GM23248 (cell line): ENCODE data around the gene MFAP4. TPM values are rescaled to one million over a fixed set of nuclear protein-coding genes. Genes with fewer than 3 reads are reported as not detected.

Experiments
- DNase-seq: peaks from one replicate; pipeline ENCODE4 v3.0.0-alpha.2; 2015
- H2AFZ ChIP-seq: fragments of 200-600 bp; sonication (generic); 2 replicates; pipeline ENCODE4 v1.6.1; 2016; ENCODE audit warnings: antibody characterized with exemption
- H3F3A ChIP-seq: fragments of 200-600 bp; sonication (generic); 2 replicates; pipeline ENCODE4 v1.6.1; 2016; ENCODE audit warnings: mild to moderate bottlenecking, antibody characterized with exemption, mixed run types; ENCODE audit not compliant: insufficient read depth
- H3K27ac ChIP-seq: fragments of 200-600 bp; sonication (generic); 2 replicates; pipeline ENCODE4 v1.5.1; 2016; ENCODE audit warnings: mild to moderate bottlenecking
- H3K27me3 ChIP-seq: fragments of 200-600 bp; sonication (generic); replicated peaks from 2 replicates; pipeline ENCODE4 v1.6.1; 2016; ENCODE audit warnings: mild to moderate bottlenecking; ENCODE audit not compliant: insufficient read depth
- H3K36me3 ChIP-seq: fragments of 200-600 bp; sonication (generic); 2 replicates; pipeline ENCODE4 v1.6.1; 2016; ENCODE audit warnings: low read depth, mild to moderate bottlenecking
- H3K4me1 ChIP-seq: fragments of 200-600 bp; sonication (generic); 2 replicates; pipeline ENCODE4 v1.6.1; 2016; ENCODE audit warnings: mild to moderate bottlenecking; ENCODE audit not compliant: insufficient read depth
- H3K4me2 ChIP-seq: fragments of 200-600 bp; sonication (generic); one replicate; pipeline ENCODE4 v1.6.1; 2016; ENCODE audit warnings: mild to moderate bottlenecking; ENCODE audit not compliant: unreplicated experiment
- H3K4me3 ChIP-seq: fragments of 200-600 bp; sonication (generic); 2 replicates; pipeline ENCODE4 v1.5.1; 2016; ENCODE audit warnings: mild to moderate bottlenecking
- H3K79me2 ChIP-seq: fragments of 200-600 bp; sonication (generic); 2 replicates; pipeline ENCODE4 v1.6.1; 2016; ENCODE audit warnings: mild to moderate bottlenecking; ENCODE audit not compliant: insufficient read depth
- H3K9ac ChIP-seq: fragments of 200-600 bp; sonication (generic); 2 replicates; pipeline ENCODE4 v1.6.1; 2016; ENCODE audit warnings: mild to moderate bottlenecking
- H3K9me2 ChIP-seq: fragments of 200-600 bp; sonication (generic); 2 replicates; pipeline ENCODE4 v1.6.1; 2016; ENCODE audit warnings: mixed run types, mild to moderate bottlenecking, moderate library complexity; ENCODE audit not compliant: insufficient read depth
- H3K9me3 ChIP-seq: fragments of 200-600 bp; sonication (generic); one replicate; pipeline ENCODE4 v1.6.1; 2017; ENCODE audit warnings: low read depth
- H4K20me1 ChIP-seq: fragments of 200-600 bp; sonication (generic); 2 replicates; pipeline ENCODE4 v1.6.0; 2016; ENCODE audit not compliant: insufficient read depth
- EZH2 ChIP-seq: fragments of 200-600 bp; sonication (generic); IDR thresholded peaks from 2 replicates; pipeline ENCODE4 v1.6.1; 2018; ENCODE audit warnings: antibody characterized with exemption, mild to moderate bottlenecking; ENCODE audit not compliant: insufficient read depth, poor library complexity, severe bottlenecking
- EZH2phosphoT487 ChIP-seq: fragments of 200-600 bp; sonication (generic); IDR thresholded peaks from 2 replicates; pipeline ENCODE4 v1.6.1; 2018; ENCODE audit warnings: antibody characterized with exemption, moderate library complexity, mild to moderate bottlenecking, low read depth; ENCODE audit not compliant: insufficient read depth
- WGBS, 2 experiments: methylation state at CpG; one replicate each; pipeline ENCODE4 v1.1.6; 2015 to 2017; ENCODE audit warnings: low lambda C conversion rate in 2 of 2, low coverage in 1 of 2; ENCODE audit errors: missing lambda C conversion rate in 2 of 2; 5-methylcytosine and 5-hydroxymethylcytosine counted together
- in situ Hi-C: fragments of 300-500 bp; cut with MboI; formaldehyde crosslinking; loops from 2 replicates; pipeline ENCODE4 v1.15.0; 2020
- polyA plus RNA-seq: library from polyadenylated mRNA; unstranded; fragments of >200 nt; fragmentation: Nextera tagmentation; extraction: Ambion mirVana; gene quantifications from 2 replicates; pipeline ENCODE4 v1.2.1, GENCODE V29; 2016
- total RNA-seq: library from RNA; depleted of rRNA; stranded (reverse); fragments of >200 nt; shearing (Covaris generic); gene quantifications from 2 replicates; pipeline ENCODE4 v1.2.3, GENCODE V29; 2014

MFAP4 gene
- total and polyA plus RNA-seq, 2 experiments from 2014 or later: 97.8 to 156 TPM

- Histone ChIP-seq H3F3A (no peaks in the 10 kb centered on the region), H3K9me2 (no peaks in the 10 kb centered on the region), H3K27me3 (no peaks in the 10 kb centered on the region), H3K9ac (no peak overlapping the region), H3K4me2 (no peak overlapping the region), H4K20me1 (no peaks in the 10 kb centered on the region), H3K9me3 (no peaks in the 10 kb centered on the region), H2AFZ (no peak overlapping the region), H3K36me3 (no peaks in the 10 kb centered on the region), H3K4me1 (peaks cover 9% of the 10 kb centered on the region), H3K79me2 (no peaks in the 10 kb centered on the region), H3K27ac (no peak overlapping the region), H3K4me3 (no peak overlapping the region)
- 88 to 89% methylated on average over 4 of the region's 4 CpGs for WGBS, 2 experiments
- DNase-seq: no peak
- no peak for TF ChIP-seq EZH2
- no peak for TF ChIP-seq EZH2phosphoT487
- in situ Hi-C loops: no loop called here
These were observed 16.0 kb upstream of the MFAP4 start for GRCh38 chr17:19403021-19403420.

DNA sequence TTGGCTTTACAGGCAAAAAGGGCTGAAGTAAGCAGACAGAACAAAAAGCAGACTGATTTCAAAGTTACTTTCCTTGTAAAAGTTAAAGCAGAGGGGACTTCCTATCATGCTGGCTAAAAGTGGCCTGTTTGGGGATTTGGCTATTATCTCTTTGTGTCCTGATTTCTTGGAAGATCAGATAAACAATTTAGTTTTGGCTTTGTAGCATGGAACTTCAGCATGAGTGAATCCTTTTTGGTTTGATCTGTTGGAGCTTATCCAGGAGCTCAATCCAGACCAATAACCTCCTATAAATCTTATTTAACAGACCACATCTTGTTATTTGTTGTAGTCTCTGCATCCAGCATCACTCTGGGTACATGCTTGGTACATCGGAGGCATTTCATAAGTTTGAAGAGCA is 15.2 kb upstream of the MFAP4 start:
- no peaks in the 10 kb centered on the region for H3K9me2 ChIP-seq
- no peak overlapping the region for H2AFZ ChIP-seq
- H3K9ac ChIP-seq: no peak overlapping the region
- no peaks in the 10 kb centered on the region for H4K20me1 ChIP-seq
- peaks cover 12% of the 10 kb centered on the region for H3K4me1 ChIP-seq
- no peak overlapping the region for H3K4me3 ChIP-seq
- no peak overlapping the region for H3K4me2 ChIP-seq
- in situ Hi-C loops: no loop called here
- WGBS, 2 experiments: 18 to 26% methylated on average over 1 of the region's 1 CpG
- no peak for DNase-seq
- H3K36me3 ChIP-seq: no peaks in the 10 kb centered on the region
- no peaks in the 10 kb centered on the region for H3K79me2 ChIP-seq
- H3F3A ChIP-seq: no peaks in the 10 kb centered on the region
- H3K27ac ChIP-seq: no peak overlapping the region
- H3K27me3 ChIP-seq: no peaks in the 10 kb centered on the region
- TF ChIP-seq EZH2phosphoT487: no peak
- no peak for TF ChIP-seq EZH2
- no peaks in the 10 kb centered on the region for H3K9me3 ChIP-seq

- Histone ChIP-seq H3K27ac (no peak overlapping the region), H3K36me3 (no peaks in the 10 kb centered on the region), H3K79me2 (no peaks in the 10 kb centered on the region), H2AFZ (no peak overlapping the region), H3K9me3 (no peaks in the 10 kb centered on the region), H3K4me2 (no peak overlapping the region), H3K9me2 (no peaks in the 10 kb centered on the region), H3K4me1 (peaks cover 12% of the 10 kb centered on the region), H3F3A (0 out of 2 replicates have a peak, but pooled peaks cover 3% of the 10 kb centered on the region), H3K9ac (no peak overlapping the region), H3K27me3 (no peaks in the 10 kb centered on the region), H3K4me3 (no peak overlapping the region), H4K20me1 (no peaks in the 10 kb centered on the region)
- in situ Hi-C loops: no loop called here
- no peak for DNase-seq
- TF ChIP-seq EZH2phosphoT487 (no peak), EZH2 (no peak)
- WGBS, 2 experiments: 60 to 62% methylated on average over 8 of the region's 8 CpGs
These were observed 14.5 kb upstream of the MFAP4 start for GRCh38 chr17:19401321-19402010.

GRCh38 chr17:19399750-19400450 is 12.9 kb upstream of the MFAP4 start:
- Histone ChIP-seq H3K4me1 (peaks cover 12% of the 10 kb centered on the region), H3K4me3 (no peak overlapping the region), H3K9me2 (no peaks in the 10 kb centered on the region), H3K79me2 (no peaks in the 10 kb centered on the region), H4K20me1 (no peaks in the 10 kb centered on the region), H2AFZ (no peak overlapping the region), H3K36me3 (no peaks in the 10 kb centered on the region), H3K9me3 (no peaks in the 10 kb centered on the region), H3F3A (0 out of 2 replicates have a peak, but pooled peaks cover 3% of the 10 kb centered on the region), H3K9ac (no peak overlapping the region), H3K4me2 (no peak overlapping the region), H3K27ac (no peak overlapping the region), H3K27me3 (no peaks in the 10 kb centered on the region)
- TF ChIP-seq EZH2: no peak
- no peak for TF ChIP-seq EZH2phosphoT487
- in situ Hi-C loops: no loop called here
- no peak for DNase-seq
- 90 to 94% methylated on average over 2 to 3 of the region's 3 CpGs for WGBS, 2 experiments
